GM18909 (cell line): ENCODE results near the gene APOLD1.
"Not testable (repeated sequence)": the region's sequence is repeated elsewhere in the genome, so short reads cannot be mapped to it uniquely, and the experiment has no call there.

Experiments used
- ATAC-seq: cut with Tn5 transposase; IDR thresholded peaks from one replicate; pipeline ENCODE4 v1.9.1; 2021; ENCODE audit warnings: mild to moderate bottlenecking; ENCODE audit not compliant: unreplicated experiment, poor library complexity

APOLD1 gene

DNA sequence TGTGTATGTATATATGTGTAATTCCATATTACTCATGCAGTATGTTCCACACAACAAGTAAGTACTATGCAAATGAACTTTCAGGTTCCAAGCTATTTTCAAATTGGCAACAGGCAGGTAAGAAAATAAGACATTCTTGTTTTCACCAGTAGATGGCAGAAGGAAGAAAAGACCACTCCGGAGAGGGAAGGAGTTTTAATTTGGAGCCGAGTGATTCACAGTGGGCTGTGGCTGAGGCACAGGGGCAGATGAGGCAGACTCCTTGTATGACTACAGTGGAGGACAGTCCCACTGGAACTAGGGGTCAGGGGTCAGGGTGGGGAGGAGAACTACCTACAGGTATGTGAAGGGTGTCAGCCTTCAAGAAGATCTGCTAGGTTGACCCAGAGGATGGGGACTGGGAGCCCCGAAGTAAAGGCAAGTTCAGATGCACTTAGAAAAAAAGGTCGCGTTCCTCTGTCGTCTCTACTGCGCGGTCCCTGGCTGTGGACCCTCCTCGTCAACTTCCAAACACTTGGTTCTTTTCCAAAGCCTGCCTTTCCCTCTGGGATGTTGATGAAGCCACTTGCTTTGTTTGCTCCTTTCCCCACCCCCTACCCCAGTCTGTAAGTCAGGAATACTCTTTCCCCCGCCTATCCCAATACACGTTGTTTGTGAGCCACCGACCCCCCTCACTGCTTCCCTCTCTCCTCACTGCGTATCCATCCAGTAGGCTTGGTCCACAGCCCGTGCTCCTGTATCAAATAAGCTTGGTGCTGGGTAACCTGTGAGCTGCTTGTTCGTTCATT lies 51.8 kb downstream of the APOLD1 start:
- ATAC-seq = peak; percentile 63

DNA sequence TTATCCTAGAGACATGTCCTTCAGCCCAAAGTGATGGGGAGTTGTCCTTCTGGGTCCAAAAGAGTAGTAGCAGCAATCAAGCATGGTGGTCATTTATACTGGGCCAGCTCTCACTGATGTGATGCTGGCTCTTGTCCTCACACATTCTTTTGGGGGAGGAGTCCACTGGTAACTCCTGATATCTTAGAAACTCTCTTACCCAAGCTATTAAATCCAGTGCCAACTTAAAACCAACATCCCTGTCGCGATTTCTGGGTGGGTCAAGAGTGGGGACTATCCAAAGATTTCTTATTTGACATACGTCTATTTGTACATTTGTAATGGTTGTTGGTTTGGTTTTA lies 52.3 kb downstream of the APOLD1 start:
- no peak for ATAC-seq

DNA sequence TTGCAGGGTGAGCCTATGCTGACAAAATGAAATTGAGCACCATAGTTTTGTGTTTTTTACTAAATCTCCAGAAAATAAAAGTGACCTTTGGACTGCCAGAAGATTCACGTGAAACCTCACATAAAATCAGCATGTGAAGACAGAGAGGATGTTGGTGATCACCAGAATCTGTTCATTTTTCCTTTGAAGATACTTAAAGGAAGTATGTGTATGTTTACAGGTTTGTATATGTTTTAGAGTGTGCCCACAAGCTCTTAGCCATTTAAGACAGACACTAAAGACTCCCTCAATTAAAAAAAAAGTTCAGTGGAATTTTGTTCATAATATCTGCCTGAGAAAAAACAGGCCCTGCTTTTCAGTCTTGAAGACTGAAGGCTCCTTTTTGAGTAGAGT lies 53.5 kb downstream of the APOLD1 start:
- no peak for ATAC-seq

DNA sequence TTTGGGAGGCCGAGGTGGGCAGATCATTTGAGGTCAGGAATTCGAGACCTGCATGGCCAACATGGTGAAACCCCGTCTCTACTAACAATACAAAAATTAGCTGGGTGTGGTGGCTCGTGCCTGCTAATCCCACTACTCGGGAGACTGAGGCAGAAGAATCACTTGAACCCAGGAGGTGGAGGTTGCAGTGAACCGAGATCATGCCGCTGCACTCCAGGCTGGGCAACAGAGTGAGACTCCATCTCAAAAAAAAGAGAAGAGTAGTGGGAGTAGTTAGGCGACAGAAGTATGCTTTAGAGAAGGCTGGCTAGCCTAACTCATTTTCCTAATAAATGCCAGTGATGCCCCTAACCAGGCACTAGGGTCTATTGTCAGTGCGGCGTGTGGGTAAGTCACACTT lies 54.0 kb downstream of the APOLD1 start:
- ATAC-seq = not testable (repeated sequence)

DNA sequence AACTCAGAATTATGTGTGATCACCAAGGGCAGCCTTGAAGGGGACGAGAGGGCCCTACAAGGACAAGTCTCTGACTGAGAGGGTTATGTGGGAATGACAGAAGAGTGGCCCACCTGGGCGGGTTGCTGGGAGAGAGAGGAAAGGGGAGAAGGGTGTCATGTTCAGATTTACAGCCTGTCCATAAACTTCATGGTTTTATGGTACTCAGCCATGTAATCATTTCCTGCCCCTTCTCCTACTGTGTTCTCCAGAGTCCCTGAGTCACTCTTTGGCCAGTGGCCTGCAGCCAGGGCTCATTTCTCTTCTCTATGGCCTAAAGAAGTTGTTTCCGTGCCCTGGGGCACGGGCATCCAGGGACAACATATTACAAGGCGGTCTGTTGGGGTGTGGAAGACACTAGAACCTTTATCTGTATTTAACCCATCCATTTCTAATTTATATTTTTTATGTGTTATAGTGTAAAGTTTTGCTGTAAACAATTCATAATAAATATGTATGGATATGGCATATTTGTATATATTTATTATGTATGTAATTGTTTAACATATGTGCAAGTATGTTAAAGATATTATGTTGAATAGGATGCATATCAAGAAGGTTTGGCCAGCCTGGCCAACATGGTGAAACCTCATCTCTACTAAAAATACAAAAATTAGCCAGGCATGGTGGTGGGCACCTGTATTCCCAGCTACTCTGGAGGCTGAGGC lies 54.6 kb downstream of the APOLD1 start:
- no peak for ATAC-seq

DNA sequence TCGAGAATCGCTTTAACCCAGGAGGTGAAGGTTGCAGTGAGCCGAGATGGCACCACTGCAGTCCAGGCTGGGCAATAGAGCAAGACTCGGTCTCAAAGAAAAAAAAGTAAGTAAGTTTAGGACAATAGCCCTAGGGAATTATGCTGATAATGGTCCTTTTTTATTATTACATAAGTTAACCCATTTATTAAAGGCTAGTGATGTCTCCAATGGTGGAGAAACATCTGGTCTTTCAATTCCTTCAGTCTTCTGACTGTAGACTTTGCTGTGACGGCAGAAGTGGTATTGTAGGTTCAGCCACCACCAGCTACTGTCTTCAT lies 55.1 kb downstream of the APOLD1 start:
- ATAC-seq = no peak
